GM19025 (cell line): ENCODE measurements around the gene PHETA2.

Experiments
- ATAC-seq: cut with Tn5 transposase; IDR thresholded peaks from one replicate; pipeline ENCODE4 v1.9.1; 2021; ENCODE audit warnings: mild to moderate bottlenecking, low read depth, moderate library complexity; ENCODE audit not compliant: unreplicated experiment

The PHETA2 gene

GRCh38 chr22:42074132-42074811 lies at the start of gene PHETA2:
Gene PHETA2 (plus strand): TSS chr22:42074248. CDS start chr22:42077294, 3,046 bp downstream.
- ATAC-seq: no peak

- ATAC-seq: no peak
These were observed 48.6 kb upstream of the PHETA2 start for GRCh38 chr22:42025421-42025820.

GRCh38 chr22:42026705-42027104 lies 47.3 kb upstream of the PHETA2 start:
- no peak for ATAC-seq

GRCh38 chr22:42033263-42034181 lies 40.5 kb upstream of the PHETA2 start:
- no peak for ATAC-seq

GRCh38 chr22:42035256-42035655 lies 38.8 kb upstream of the PHETA2 start:
- no peak for ATAC-seq

GRCh38 chr22:42039271-42039670 lies 34.8 kb upstream of the PHETA2 start:
- ATAC-seq: no peak

- ATAC-seq: no peak
These were observed 32.3 kb upstream of the PHETA2 start for GRCh38 chr22:42041784-42042183.

- ATAC-seq: no peak
These were observed 23.3 kb upstream of the PHETA2 start for GRCh38 chr22:42050641-42051180.

GRCh38 chr22:42052765-42053164 lies 21.3 kb upstream of the PHETA2 start:
- ATAC-seq: no peak

GRCh38 chr22:42056757-42057511 lies 17.1 kb upstream of the PHETA2 start:
- no peak for ATAC-seq

GRCh38 chr22:42060489-42060888 lies 13.6 kb upstream of the PHETA2 start:
- ATAC-seq: no peak

GRCh38 chr22:42061041-42061440 lies 13.0 kb upstream of the PHETA2 start:
- ATAC-seq: no peak

GRCh38 chr22:42062506-42063170 lies 11.4 kb upstream of the PHETA2 start:
- no peak for ATAC-seq

GRCh38 chr22:42064629-42065028 lies 9.4 kb upstream of the PHETA2 start:
- ATAC-seq: no peak

GRCh38 chr22:42065438-42066125 lies 8.5 kb upstream of the PHETA2 start:
- ATAC-seq: no peak

- no peak for ATAC-seq
These were observed 7.8 kb upstream of the PHETA2 start for GRCh38 chr22:42066126-42066761.

- no peak for ATAC-seq
These were observed 7.1 kb upstream of the PHETA2 start for GRCh38 chr22:42066937-42067336.

GRCh38 chr22:42067671-42068251 lies 6.3 kb upstream of the PHETA2 start:
- ATAC-seq: no peak

- ATAC-seq: no peak
These were observed 5.8 kb upstream of the PHETA2 start for GRCh38 chr22:42068291-42068690.
